ENCODE measurements around the gene TMEM138. TPM values are rescaled to one million over a fixed set of nuclear protein-coding genes. Genes with fewer than 3 reads are reported as not detected.

The TMEM138 gene
- total RNA-seq, 2 donors from 2014 or later = 15.8 to 35.3 TPM

DNA sequence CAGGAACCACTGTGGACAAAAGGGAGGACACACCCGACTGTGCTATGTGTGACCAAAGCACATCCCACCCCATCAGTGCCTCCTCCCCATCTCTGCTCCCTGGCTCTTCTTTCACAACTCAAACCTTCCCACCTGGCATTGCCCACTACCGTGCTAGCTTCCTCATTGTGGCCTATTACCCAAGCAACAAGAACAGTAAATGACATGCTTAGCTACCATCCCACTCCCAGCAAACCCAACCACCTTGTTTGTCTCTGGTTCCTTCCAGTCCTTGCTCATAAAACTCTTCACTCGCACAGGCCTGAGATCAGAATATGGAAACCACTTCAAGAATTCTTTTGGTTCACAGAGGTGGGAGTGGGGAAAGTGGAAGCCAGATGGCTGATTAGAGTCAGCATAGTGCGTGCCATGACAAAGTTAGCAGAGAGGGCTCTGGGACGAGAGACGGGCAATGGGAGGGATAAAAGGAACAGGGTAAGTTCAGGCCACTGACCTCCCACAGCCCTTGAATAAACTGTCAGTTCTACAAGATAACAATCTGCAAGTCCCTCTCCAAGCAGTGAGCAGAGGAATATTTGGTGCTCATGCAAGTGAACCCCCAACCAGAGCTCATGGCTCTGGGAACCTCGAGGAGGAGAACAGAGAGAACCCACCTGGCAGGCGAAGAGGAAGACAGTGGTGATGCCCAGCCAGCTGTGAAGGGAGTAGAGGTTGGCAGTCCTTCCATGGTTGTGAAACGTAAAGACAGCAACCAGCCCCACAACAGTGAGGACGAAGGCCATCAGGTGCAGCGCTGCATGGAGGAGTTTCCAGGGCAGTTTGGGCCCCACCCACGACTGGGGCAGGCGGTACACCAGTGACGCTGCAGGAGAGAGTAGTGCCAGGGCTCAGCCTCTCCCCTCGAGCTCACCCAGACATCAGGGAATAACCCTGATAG is 8.8 kb upstream of the TMEM138 start:
- no peaks in the 10 kb centered on the region for H3K4me1 ChIP-seq
- DNase-seq = no peak
- peaks cover 4 to 17% of the 10 kb centered on the region in 2 donors for H3K36me3 ChIP-seq (replicated peaks in 1 of 2; ENCODE audit: insufficient read depth in 1 of 2, low read depth in 2 of 2)
- H3K4me3 ChIP-seq = no peak overlapping the region
- ATAC-seq = no peak
- no peak overlapping the region for H3K27ac ChIP-seq
- H3K27me3 ChIP-seq = no peaks in the 10 kb centered on the region
- H3K9me3 ChIP-seq = no peaks in the 10 kb centered on the region
- intact Hi-C loops (cut with DNase I) = no loop called here
- no peak for TF ChIP-seq POLR2A (IDR thresholded peaks at IDR 0.05)
- 83 to 93% methylated on average over 11 to 15 of the region's 15 CpGs for WGBS, 2 donors

DNA sequence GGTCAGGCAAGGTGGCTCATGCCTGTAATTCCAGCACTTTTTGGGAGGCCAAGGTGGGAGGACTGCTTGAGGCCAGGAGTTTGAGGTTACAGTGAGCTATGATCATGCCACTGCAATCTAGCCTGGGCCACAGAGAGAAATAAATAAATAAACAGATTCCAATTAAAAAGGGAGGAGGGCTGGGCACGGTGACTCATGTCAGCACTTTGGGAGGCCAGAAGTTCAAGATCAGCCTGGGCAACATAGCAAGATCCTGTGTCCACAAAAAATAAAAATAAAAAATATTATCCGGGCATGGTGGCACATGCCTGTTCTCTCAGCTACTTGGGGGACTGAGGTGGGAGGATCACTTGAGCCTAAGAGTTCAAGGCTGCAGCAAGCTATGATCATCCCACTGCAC is 8.0 kb upstream of the TMEM138 start:
- no peaks in the 10 kb centered on the region for H3K9me3 ChIP-seq
- H3K36me3 ChIP-seq (replicated peaks in 1 of 2; ENCODE audit: insufficient read depth in 1 of 2, low read depth in 2 of 2) = peaks cover 4 to 13% of the 10 kb centered on the region in 2 donors
- no peaks in the 10 kb centered on the region for H3K27me3 ChIP-seq
- H3K4me3 ChIP-seq = no peak overlapping the region
- DNase-seq = no peak
- no peak overlapping the region for H3K27ac ChIP-seq
- no peak for ATAC-seq
- TF ChIP-seq, protein P1, sequence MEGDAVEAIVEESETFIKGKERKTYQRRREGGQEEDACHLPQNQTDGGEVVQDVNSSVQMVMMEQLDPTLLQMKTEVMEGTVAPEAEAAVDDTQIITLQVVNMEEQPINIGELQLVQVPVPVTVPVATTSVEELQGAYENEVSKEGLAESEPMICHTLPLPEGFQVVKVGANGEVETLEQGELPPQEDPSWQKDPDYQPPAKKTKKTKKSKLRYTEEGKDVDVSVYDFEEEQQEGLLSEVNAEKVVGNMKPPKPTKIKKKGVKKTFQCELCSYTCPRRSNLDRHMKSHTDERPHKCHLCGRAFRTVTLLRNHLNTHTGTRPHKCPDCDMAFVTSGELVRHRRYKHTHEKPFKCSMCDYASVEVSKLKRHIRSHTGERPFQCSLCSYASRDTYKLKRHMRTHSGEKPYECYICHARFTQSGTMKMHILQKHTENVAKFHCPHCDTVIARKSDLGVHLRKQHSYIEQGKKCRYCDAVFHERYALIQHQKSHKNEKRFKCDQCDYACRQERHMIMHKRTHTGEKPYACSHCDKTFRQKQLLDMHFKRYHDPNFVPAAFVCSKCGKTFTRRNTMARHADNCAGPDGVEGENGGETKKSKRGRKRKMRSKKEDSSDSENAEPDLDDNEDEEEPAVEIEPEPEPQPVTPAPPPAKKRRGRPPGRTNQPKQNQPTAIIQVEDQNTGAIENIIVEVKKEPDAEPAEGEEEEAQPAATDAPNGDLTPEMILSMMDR (IDR thresholded peaks at IDR 0.05) = no peak
- no peak for TF ChIP-seq POLR2A (IDR thresholded peaks at IDR 0.05)
- H3K4me1 ChIP-seq = no peaks in the 10 kb centered on the region
- intact Hi-C loops (cut with DNase I) = no loop called here
- WGBS, 2 donors = 87 to 92% methylated on average over 2 of the region's 2 CpGs

DNA sequence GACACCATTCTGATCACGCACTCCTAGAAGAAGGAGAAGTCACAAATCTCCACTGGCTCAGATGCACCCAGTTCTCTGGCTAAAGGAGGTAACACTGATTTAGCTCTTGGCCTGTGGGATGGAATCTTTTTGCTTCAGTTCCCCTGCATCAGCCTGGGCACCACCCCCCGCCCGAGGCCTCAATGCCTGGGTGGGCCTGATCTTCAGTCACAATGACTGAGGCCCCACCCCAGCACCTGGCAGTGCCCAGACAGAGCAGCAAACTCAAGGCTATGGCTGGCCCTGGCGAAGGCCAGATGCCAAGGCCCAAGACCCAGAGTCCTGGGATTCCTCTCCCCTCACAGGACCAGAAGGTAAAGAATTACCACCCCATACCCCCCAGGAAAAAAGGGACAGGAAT is 5.5 kb upstream of the TMEM138 start:
- H3K4me1 ChIP-seq = peaks cover 10% of the 10 kb centered on the region
- no peak overlapping the region for H3K4me3 ChIP-seq
- ATAC-seq (no peak), DNase-seq (no peak)
- 79 to 86% methylated on average over 4 of the region's 4 CpGs for WGBS, 2 donors
- no peak overlapping the region for H3K27ac ChIP-seq
- peaks cover 2 to 4% of the 10 kb centered on the region in 2 donors for H3K36me3 ChIP-seq (replicated peaks in 1 of 2; ENCODE audit: insufficient read depth in 1 of 2, low read depth in 2 of 2)
- TF ChIP-seq, protein P1 (IDR thresholded peaks at IDR 0.05) = no peak
- no peak for TF ChIP-seq POLR2A (IDR thresholded peaks at IDR 0.05)
- intact Hi-C loops (cut with DNase I) = no loop called here
- no peaks in the 10 kb centered on the region for H3K9me3 ChIP-seq
- no peaks in the 10 kb centered on the region for H3K27me3 ChIP-seq

DNA sequence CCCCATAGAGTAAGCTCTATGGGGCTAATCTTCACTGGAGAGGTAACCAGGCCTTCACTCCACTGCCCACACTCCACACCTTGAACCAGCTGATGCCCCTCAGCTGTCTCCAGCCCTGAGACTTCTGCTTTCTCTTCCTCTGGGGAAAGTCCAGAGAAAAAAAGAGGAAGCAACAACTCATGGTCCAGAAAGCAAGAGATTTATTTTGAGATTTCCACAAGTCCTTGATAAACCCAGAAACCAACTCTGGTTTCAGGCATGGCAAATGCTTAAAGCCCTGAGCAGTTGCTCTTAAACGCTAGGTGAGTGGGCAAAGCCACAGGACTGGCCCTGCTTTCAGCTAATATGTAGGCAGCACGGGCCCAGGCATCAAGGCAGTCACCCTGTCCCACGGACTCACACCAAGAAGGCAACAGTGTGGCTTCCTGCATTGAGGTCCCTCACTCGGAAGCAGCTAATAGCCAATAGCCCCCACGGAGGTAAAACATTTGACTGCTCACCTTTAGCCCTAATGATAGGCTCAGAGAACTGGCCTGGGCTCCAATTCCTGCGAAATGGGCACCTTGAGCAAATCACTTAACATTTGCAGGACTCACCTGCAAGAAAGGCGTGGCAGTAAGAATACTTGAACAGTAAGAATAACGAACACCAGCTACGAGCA is 4.8 kb upstream of the TMEM138 start:
- 81 to 100% methylated on average over 4 to 9 of the region's 9 CpGs for WGBS, 2 donors
- ATAC-seq (no peak), DNase-seq (no peak)
- intact Hi-C loops (cut with DNase I) = no loop called here
- H3K4me3 ChIP-seq = no peak overlapping the region
- H3K4me1 ChIP-seq = peaks cover 10% of the 10 kb centered on the region
- H3K27ac ChIP-seq = no peak overlapping the region
- H3K9me3 ChIP-seq = no peaks in the 10 kb centered on the region
- no peaks in the 10 kb centered on the region for H3K27me3 ChIP-seq
- no peaks in the 10 kb centered on the region for H3K36me3 ChIP-seq (replicated peaks in 1 of 2; ENCODE audit: insufficient read depth in 1 of 2, low read depth in 2 of 2)
- TF ChIP-seq, protein P1 (IDR thresholded peaks at IDR 0.05) = no peak

DNA sequence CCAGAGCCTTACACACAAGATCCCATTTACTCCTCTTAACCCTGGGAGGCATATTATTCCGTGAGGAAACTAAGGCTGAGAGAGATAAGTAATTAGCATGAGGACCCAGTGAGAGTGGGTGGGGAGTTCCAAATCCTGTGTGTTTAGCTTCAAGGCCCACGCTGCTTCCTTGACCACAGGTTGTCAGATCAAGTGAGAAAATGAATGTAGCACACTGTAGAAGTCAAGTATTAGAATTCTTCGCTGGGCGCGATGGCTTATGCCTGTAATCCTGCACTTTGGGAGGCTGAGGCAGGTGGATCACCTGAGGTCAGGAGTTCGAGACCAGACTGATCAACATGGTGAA is 4.3 kb upstream of the TMEM138 start:
- intact Hi-C loops (cut with DNase I) = no loop called here
- Histone ChIP-seq H3K4me1 (peaks cover 13% of the 10 kb centered on the region), H3K9me3 (no peaks in the 10 kb centered on the region), H3K4me3 (no peak overlapping the region), H3K27ac (no peak overlapping the region), H3K27me3 (no peaks in the 10 kb centered on the region), H3K36me3 (replicated peaks in 1 of 2; ENCODE audit: insufficient read depth in 1 of 2, low read depth in 2 of 2) (no peaks in the 10 kb centered on the region)
- WGBS, 2 donors = 85 to 93% methylated on average over 6 of the region's 6 CpGs
- no peak for TF ChIP-seq POLR2A (IDR thresholded peaks at IDR 0.05)
- TF ChIP-seq, protein P1 (IDR thresholded peaks at IDR 0.05) = no peak
- ATAC-seq = no peak
- DNase-seq = no peak

Data from body of pancreas (tissue), 4 donors.